Activated CD8-positive, alpha-beta memory T cell treated with anti-CD3 and anti-CD28 coated beads, Interleukin-2, amount 50 U/mL, for 1 hour (primary cell): ENCODE measurements around the gene FMO1.
"Not testable (repeated sequence)": the region's sequence is repeated elsewhere in the genome, so short reads cannot be mapped to it uniquely, and the experiment has no call there.

Source experiments
- DNase-seq: peaks from one replicate; pipeline ENCODE4 v3.0.0-alpha.2; 2020; ENCODE audit errors: extremely low read depth

The FMO1 gene

GRCh38 chr1:171248302-171248701 is at the start of gene FMO1:
FMO1 (plus strand) TSS chr1:171248494; CDS start chr1:171258088, 9,594 bp downstream.
- DNase-seq: no peak

GRCh38 chr1:171204296-171204695 is 44.0 kb upstream of the FMO1 start:
- DNase-seq: no peak

- no peak for DNase-seq
Measured at GRCh38 chr1:171206204-171206977, 41.9 kb upstream of the FMO1 start.

- DNase-seq: no peak
Measured at GRCh38 chr1:171206978-171207355, 41.3 kb upstream of the FMO1 start.

GRCh38 chr1:171207377-171207776 is 40.9 kb upstream of the FMO1 start:
- DNase-seq: no peak

- DNase-seq: no peak
Measured at GRCh38 chr1:171210355-171210754, 37.9 kb upstream of the FMO1 start.

- DNase-seq: no peak
Measured at GRCh38 chr1:171212607-171213351, 35.5 kb upstream of the FMO1 start.

GRCh38 chr1:171213559-171214454 is 34.5 kb upstream of the FMO1 start:
- DNase-seq: no peak

- DNase-seq: no peak
Measured at GRCh38 chr1:171217658-171218443, 30.4 kb upstream of the FMO1 start.

- no peak for DNase-seq
Measured at GRCh38 chr1:171218661-171219060, 29.6 kb upstream of the FMO1 start.

- DNase-seq: no peak
Measured at GRCh38 chr1:171219346-171220080, 28.8 kb upstream of the FMO1 start.

GRCh38 chr1:171220081-171220420 is 28.2 kb upstream of the FMO1 start:
- no peak for DNase-seq

- DNase-seq: no peak
Measured at GRCh38 chr1:171220581-171221054, 27.7 kb upstream of the FMO1 start.

- no peak for DNase-seq
Measured at GRCh38 chr1:171221665-171222591, 26.4 kb upstream of the FMO1 start.

- DNase-seq: no peak
Measured at GRCh38 chr1:171222936-171223335, 25.4 kb upstream of the FMO1 start.

GRCh38 chr1:171224257-171224656 is 24.0 kb upstream of the FMO1 start:
- DNase-seq: not testable (repeated sequence)

GRCh38 chr1:171226747-171227370 is 21.4 kb upstream of the FMO1 start:
- no peak for DNase-seq

GRCh38 chr1:171231326-171231725 is 17.0 kb upstream of the FMO1 start:
- no peak for DNase-seq

GRCh38 chr1:171233183-171233582 is 15.1 kb upstream of the FMO1 start:
- no peak for DNase-seq
